Trophoblast cell (in vitro differentiated cells and primary cell): ENCODE measurements around the gene EDC4.

Source experiments
- DNase-seq, 2 donors: peaks; one replicate each; pipeline ENCODE4 v3.0.0-alpha.2; 2016
- H2AFZ ChIP-seq: 2 replicates; pipeline ENCODE4 v1.6.1; 2013; ENCODE audit warnings: low read length, moderate library complexity, mild to moderate bottlenecking; ENCODE audit not compliant: insufficient read depth, poor library complexity
- H2AK5ac ChIP-seq: 2 replicates; pipeline ENCODE4 v1.6.1; 2013; ENCODE audit warnings: mild to moderate bottlenecking, low read length
- H2BK120ac ChIP-seq: 2 replicates; pipeline ENCODE4 v1.6.1; 2013; ENCODE audit warnings: low read length, mild to moderate bottlenecking, moderate library complexity; ENCODE audit not compliant: insufficient read depth, poor library complexity
- H2BK12ac ChIP-seq: 2 replicates; pipeline ENCODE4 v1.6.1; 2013; ENCODE audit warnings: mild to moderate bottlenecking, low read length, moderate library complexity
- H2BK5ac ChIP-seq: 2 replicates; pipeline ENCODE4 v1.6.1; 2013; ENCODE audit warnings: low read length, low read depth, moderate library complexity, mild to moderate bottlenecking; ENCODE audit not compliant: poor library complexity
- H3K14ac ChIP-seq: 2 replicates; pipeline ENCODE4 v1.6.1; 2013; ENCODE audit warnings: mild to moderate bottlenecking, low read length
- H3K18ac ChIP-seq: 2 replicates; pipeline ENCODE4 v1.6.1; 2013; ENCODE audit warnings: mild to moderate bottlenecking, low read length
- H3K23ac ChIP-seq: 2 replicates; pipeline ENCODE4 v1.6.1; 2013; ENCODE audit warnings: low read length
- H3K27ac ChIP-seq: 2 replicates; pipeline ENCODE4 v1.5.1; 2013; ENCODE audit warnings: low read depth, mild to moderate bottlenecking, inconsistent platforms, low read length, moderate library complexity
- H3K27me3 ChIP-seq: 2 replicates; pipeline ENCODE4 v1.6.1; 2013; ENCODE audit warnings: inconsistent platforms, mild to moderate bottlenecking, low read length, moderate library complexity; ENCODE audit not compliant: insufficient read depth
- H3K36me3 ChIP-seq, 2 experiments: 1 replicate in 1 of 2; 2 replicates in 1 of 2; pipeline ENCODE4 v1.6.1; 2013; ENCODE audit warnings: low read length in 2 of 2, mild to moderate bottlenecking in 2 of 2, moderate library complexity in 1 of 2; ENCODE audit not compliant: insufficient read depth in 2 of 2, control insufficient read depth in 1 of 2
- H3K4ac ChIP-seq: 2 replicates; pipeline ENCODE4 v1.6.1; 2013; ENCODE audit warnings: low read depth, mild to moderate bottlenecking, low read length, moderate library complexity
- H3K4me1 ChIP-seq, 2 experiments: 1 replicate in 1 of 2; 2 replicates in 1 of 2; pipeline ENCODE4 v1.6.1; 2013; ENCODE audit warnings: low read length in 2 of 2, mild to moderate bottlenecking in 2 of 2, moderate library complexity in 1 of 2; ENCODE audit not compliant: insufficient read depth in 2 of 2, control insufficient read depth in 1 of 2
- H3K4me2 ChIP-seq: 2 replicates; pipeline ENCODE4 v1.6.1; 2013; ENCODE audit warnings: inconsistent platforms, mild to moderate bottlenecking, low read length, moderate library complexity
- H3K4me3 ChIP-seq: 2 replicates; pipeline ENCODE4 v1.5.1; 2013; ENCODE audit warnings: mild to moderate bottlenecking, low read depth, low read length, inconsistent platforms
- H3K79me1 ChIP-seq: one replicate; pipeline ENCODE4 v1.6.1; 2013; ENCODE audit warnings: low read length
- H3K79me2 ChIP-seq: 2 replicates; pipeline ENCODE4 v1.6.1; 2013; ENCODE audit warnings: low read length, mild to moderate bottlenecking; ENCODE audit not compliant: control insufficient read depth, insufficient read depth, poor library complexity
- H3K9ac ChIP-seq: 2 replicates; pipeline ENCODE4 v1.6.1; 2013; ENCODE audit warnings: mild to moderate bottlenecking, low read length
- H3K9me3 ChIP-seq: 2 replicates; pipeline ENCODE4 v1.6.1; 2013; ENCODE audit warnings: low read depth, mild to moderate bottlenecking, control low read depth, inconsistent platforms, low read length; ENCODE audit not compliant: insufficient read depth
- H4K12ac ChIP-seq: 2 replicates; pipeline ENCODE4 v1.6.1; 2013; ENCODE audit warnings: low read depth, mild to moderate bottlenecking, low read length, moderate library complexity
- H4K8ac ChIP-seq: 2 replicates; pipeline ENCODE4 v1.6.1; 2013; ENCODE audit warnings: low read depth, mild to moderate bottlenecking, low read length, moderate library complexity
- H4K91ac ChIP-seq: one replicate; pipeline ENCODE4 v1.6.1; 2013; ENCODE audit warnings: low read depth, mild to moderate bottlenecking, low read length, moderate library complexity
- WGBS: extraction: QIAGEN DNeasy Blood & Tissue Kit; methylation state at CpG from one replicate; pipeline ENCODE4 v1.1.7; 2013; ENCODE audit warnings: missing lambda C conversion rate; ENCODE audit not compliant: insufficient read length, insufficient coverage; ENCODE audit errors: extremely low coverage; 5-methylcytosine and 5-hydroxymethylcytosine counted together

EDC4 gene

GRCh38 chr16:67879462-67879861 is 6.6 kb downstream of the EDC4 start:
- H4K12ac ChIP-seq = no peak overlapping the region
- no peak overlapping the region for H2AK5ac ChIP-seq
- no peak overlapping the region for H3K18ac ChIP-seq
- no peaks in the 10 kb centered on the region for H3K79me2 ChIP-seq
- no peaks in the 10 kb centered on the region for H3K27me3 ChIP-seq
- H3K79me1 ChIP-seq = no peaks in the 10 kb centered on the region
- no peak overlapping the region for H4K8ac ChIP-seq
- WGBS = no CpG with 5 or more reads among the region's 12 CpGs
- no peak overlapping the region for H3K4ac ChIP-seq
- H3K4me2 ChIP-seq = no peak overlapping the region
- H3K4me1 ChIP-seq = peaks cover 17 to 18% of the 10 kb centered on the region in 2 experiments
- no peak overlapping the region for H3K14ac ChIP-seq
- peaks cover 80 to 84% of the 10 kb centered on the region in 2 experiments for H3K36me3 ChIP-seq
- H4K91ac ChIP-seq = no peak overlapping the region
- no peak for DNase-seq
- H2BK120ac ChIP-seq = no peak overlapping the region
- H2BK5ac ChIP-seq = no peak overlapping the region
- H3K9ac ChIP-seq = no peak overlapping the region
- no peak overlapping the region for H2AFZ ChIP-seq
- H3K23ac ChIP-seq = no peak overlapping the region
- H3K4me3 ChIP-seq = no peak overlapping the region
- peaks cover 6% of the 10 kb centered on the region for H3K9me3 ChIP-seq
- no peak overlapping the region for H2BK12ac ChIP-seq
- H3K27ac ChIP-seq = no peak overlapping the region

DNA sequence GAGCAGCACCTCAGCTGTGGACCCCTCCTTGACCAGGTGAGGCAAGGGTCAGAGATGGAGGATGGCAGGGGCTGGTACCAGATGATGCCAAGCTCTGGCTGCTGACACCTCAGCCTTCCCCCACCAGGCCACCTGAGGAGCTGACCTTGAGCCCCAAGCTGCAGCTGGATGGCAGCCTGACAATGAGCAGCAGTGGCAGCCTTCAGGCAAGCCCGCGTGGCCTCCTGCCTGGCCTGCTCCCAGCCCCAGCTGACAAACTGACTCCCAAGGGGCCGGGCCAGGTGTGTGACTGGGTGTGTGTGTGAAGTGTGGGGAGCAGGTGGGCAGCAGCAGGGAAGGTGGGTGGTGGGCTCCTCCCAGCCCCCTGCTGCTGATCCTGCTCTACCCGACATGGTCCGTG is 7.1 kb downstream of the EDC4 start:
- H3K9me3 ChIP-seq = peaks cover 6% of the 10 kb centered on the region
- H3K4ac ChIP-seq = no peak overlapping the region
- H3K4me1 ChIP-seq = peaks cover 19 to 22% of the 10 kb centered on the region in 2 experiments
- no peak overlapping the region for H2AK5ac ChIP-seq
- no peak for DNase-seq
- H3K4me2 ChIP-seq = no peak overlapping the region
- H4K8ac ChIP-seq = no peak overlapping the region
- no peak overlapping the region for H2BK120ac ChIP-seq
- H3K18ac ChIP-seq = no peak overlapping the region
- no peak overlapping the region for H4K12ac ChIP-seq
- no peak overlapping the region for H2BK5ac ChIP-seq
- H3K23ac ChIP-seq = no peak overlapping the region
- H2AFZ ChIP-seq = no peak overlapping the region
- H3K9ac ChIP-seq = no peak overlapping the region
- no CpG with 5 or more reads among the region's 5 CpGs for WGBS
- peaks cover 80 to 84% of the 10 kb centered on the region in 2 experiments for H3K36me3 ChIP-seq
- no peak overlapping the region for H3K27ac ChIP-seq
- H3K4me3 ChIP-seq = no peak overlapping the region
- no peak overlapping the region for H2BK12ac ChIP-seq
- H3K79me2 ChIP-seq = no peaks in the 10 kb centered on the region
- H3K27me3 ChIP-seq = no peaks in the 10 kb centered on the region
- H3K79me1 ChIP-seq = no peaks in the 10 kb centered on the region
- H4K91ac ChIP-seq = no peak overlapping the region
- H3K14ac ChIP-seq = no peak overlapping the region

GRCh38 chr16:67880584-67880983 is 7.7 kb downstream of the EDC4 start:
- Histone ChIP-seq H3K18ac (no peak overlapping the region), H3K79me2 (no peaks in the 10 kb centered on the region), H3K23ac (no peak overlapping the region), H4K91ac (no peak overlapping the region), H3K27me3 (no peaks in the 10 kb centered on the region), H3K4ac (no peak overlapping the region), H4K8ac (no peak overlapping the region), H3K4me2 (no peak overlapping the region), H3K27ac (no peak overlapping the region), H3K9me3 (peaks cover 6% of the 10 kb centered on the region), H3K14ac (no peak overlapping the region), H4K12ac (no peak overlapping the region), H3K79me1 (no peaks in the 10 kb centered on the region), H3K9ac (no peak overlapping the region), H2BK120ac (no peak overlapping the region), H2AK5ac (no peak overlapping the region), H3K4me1 (peaks cover 20 to 25% of the 10 kb centered on the region in 2 experiments), H2BK12ac (no peak overlapping the region), H2BK5ac (no peak overlapping the region), H3K4me3 (no peak overlapping the region), H3K36me3 (peaks cover 80 to 83% of the 10 kb centered on the region in 2 experiments), H2AFZ (no peak overlapping the region)
- DNase-seq = no peak
- WGBS = no CpG with 5 or more reads among the region's 13 CpGs

DNA sequence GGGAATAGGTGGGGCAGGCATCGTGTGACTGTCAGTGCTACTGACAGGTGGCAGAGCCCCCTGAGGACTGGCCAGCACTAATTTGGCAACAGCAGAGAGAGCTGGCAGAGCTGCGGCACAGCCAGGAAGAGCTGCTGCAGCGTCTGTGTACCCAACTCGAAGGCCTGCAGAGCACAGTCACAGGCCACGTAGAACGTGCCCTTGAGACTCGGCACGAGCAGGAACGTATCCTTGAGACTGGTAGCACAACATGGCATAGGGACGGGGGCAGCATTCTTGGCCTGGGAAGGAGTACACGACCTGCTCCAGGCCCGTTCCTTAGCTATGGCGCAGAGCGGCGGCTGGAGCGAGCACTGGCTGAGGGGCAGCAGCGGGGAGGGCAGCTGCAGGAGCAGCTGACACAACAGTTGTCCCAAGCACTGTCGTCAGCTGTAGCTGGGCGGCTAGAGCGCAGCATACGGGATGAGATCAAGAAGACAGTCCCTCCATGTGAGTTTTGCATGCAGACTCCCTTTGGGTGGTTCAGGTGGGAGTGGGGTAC is 8.8 kb downstream of the EDC4 start:
- H3K79me1 ChIP-seq = peaks cover 2% of the 10 kb centered on the region
- H2AFZ ChIP-seq = no peak overlapping the region
- H3K27ac ChIP-seq = no peak overlapping the region
- peaks cover 76 to 78% of the 10 kb centered on the region in 2 experiments for H3K36me3 ChIP-seq
- DNase-seq = no peak
- peaks cover 6% of the 10 kb centered on the region for H3K9me3 ChIP-seq
- no peak overlapping the region for H4K8ac ChIP-seq
- WGBS = no CpG with 5 or more reads among the region's 21 CpGs
- no peak overlapping the region for H2BK5ac ChIP-seq
- no peak overlapping the region for H3K18ac ChIP-seq
- no peak overlapping the region for H2BK12ac ChIP-seq
- H2BK120ac ChIP-seq = no peak overlapping the region
- no peaks in the 10 kb centered on the region for H3K27me3 ChIP-seq
- no peak overlapping the region for H4K91ac ChIP-seq
- H4K12ac ChIP-seq = no peak overlapping the region
- no peak overlapping the region for H2AK5ac ChIP-seq
- H3K4ac ChIP-seq = no peak overlapping the region
- peaks cover 20 to 25% of the 10 kb centered on the region in 2 experiments for H3K4me1 ChIP-seq
- H3K9ac ChIP-seq = no peak overlapping the region
- no peaks in the 10 kb centered on the region for H3K79me2 ChIP-seq
- H3K14ac ChIP-seq = no peak overlapping the region
- no peak overlapping the region for H3K4me2 ChIP-seq
- H3K23ac ChIP-seq = no peak overlapping the region
- no peak overlapping the region for H3K4me3 ChIP-seq
